HG03196 (cell line): Measurements from ENCODE around the gene CD82.
"Not testable (repeated sequence)": the region's sequence is repeated elsewhere in the genome, so short reads cannot be mapped to it uniquely, and the experiment has no call there.

ENCODE experiments used
- ATAC-seq: cut with Tn5 transposase; IDR thresholded peaks from one replicate; pipeline ENCODE4 v1.9.1; 2021; ENCODE audit not compliant: unreplicated experiment

CD82 gene

DNA sequence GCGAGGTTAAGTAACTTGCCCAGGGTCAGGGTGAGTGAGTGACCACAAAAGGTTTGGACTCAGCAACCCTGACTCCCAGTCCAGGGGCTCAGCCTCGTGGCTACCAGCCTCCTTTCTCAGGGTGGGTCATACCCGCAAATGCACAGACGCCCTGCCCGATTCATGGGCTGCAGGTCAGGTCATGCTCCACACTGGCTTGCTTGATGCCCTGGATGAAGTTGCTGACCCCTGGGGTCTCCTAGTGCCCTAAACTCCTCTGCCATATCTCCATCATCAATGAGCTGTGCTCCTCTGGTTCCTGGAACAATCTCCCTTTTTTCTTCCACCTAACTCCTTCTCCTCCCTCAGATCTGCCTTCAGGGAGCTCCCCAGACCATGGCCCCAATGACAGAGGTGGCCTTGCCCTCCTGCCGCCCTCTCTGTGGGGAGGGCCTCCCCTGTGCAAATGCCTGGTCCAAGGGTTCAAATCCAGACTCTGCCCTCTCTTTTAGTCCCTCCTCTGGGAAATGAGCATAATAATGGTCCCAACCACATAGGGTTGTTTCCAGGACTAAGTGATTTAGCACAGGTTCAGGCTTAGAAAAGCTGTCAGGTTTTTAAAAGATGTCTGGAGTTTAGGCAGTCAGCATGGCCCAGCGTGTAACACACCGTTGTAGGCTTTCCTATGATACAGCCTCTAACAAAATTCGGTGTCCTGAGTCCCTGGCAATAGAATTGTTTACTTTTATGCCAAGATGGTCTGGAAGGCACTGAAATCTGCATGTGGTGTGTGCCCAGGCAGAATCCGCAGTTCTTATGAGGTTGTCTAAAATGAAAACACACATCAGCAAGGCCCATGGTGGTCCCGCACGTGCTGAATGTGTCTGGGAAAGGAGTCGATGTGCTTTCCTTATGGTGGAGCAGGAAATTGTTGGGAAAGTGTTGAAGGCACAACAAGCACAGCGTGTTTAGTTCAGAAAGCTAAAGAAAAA, 63.6 kb downstream of the CD82 start:
- ATAC-seq, result no peak

DNA sequence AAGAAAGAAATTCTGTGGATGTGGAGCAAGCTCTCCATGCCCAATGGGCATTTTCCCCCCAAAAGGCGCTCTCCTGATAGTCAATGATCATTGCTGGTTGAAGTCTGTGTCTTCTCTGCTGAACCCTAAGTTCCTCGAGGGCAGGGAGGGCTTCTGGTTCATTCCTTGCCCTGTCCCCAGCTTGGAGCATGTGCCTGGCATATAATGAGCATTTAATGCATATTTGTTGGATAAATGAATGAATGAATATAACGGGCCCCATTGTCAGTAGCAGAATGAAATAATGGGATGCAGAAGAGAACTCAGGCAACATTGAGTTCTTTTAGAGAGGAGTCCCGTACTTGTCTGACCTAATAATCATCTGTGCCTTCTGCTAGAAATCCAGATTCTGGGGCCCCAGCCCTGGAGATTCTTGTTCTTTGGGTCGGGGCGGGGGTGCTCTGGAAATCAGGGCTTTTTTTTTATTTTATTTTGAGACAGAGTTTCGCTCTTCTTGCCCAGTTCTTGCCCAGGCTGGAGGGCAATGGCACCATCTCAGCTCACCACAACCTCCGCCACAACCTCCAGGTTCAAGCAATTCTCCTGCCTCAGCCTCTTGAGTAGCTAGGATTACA, 64.4 kb downstream of the CD82 start:
- no peak for ATAC-seq

DNA sequence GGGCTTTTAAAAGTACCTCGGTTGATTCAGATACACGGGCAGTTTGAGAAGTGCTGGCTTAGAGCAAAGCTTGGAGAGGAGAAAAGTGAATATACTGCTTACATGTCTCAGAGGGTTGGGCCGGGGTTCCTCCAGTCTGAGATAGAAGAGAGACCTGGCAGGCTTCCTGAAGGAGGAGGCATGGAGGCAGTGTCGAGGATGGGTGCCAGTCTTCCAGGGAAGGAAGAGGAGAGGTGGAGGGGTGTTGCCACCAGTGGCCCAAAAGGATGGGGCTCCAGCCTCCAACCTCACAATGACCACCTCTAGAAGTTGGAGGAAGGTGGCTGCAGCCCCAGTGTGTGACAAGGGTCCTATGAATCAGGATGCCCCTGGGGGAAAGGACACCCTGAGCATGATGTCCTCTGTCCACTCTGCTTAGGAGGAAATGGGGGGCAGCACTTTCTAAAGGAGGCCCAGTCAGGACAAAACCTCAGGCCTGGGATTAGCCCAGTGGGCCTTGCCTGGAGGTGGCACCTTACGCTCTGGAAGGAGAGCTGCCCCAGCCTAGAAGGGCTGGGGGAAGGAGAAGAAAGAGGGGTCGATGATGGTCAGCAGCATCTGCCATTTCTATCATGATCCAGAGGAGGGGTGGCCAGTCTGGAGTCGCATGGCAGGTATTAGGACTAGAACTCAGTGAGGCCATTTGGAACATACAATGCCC, 65.2 kb downstream of the CD82 start:
- ATAC-seq, result no peak

DNA sequence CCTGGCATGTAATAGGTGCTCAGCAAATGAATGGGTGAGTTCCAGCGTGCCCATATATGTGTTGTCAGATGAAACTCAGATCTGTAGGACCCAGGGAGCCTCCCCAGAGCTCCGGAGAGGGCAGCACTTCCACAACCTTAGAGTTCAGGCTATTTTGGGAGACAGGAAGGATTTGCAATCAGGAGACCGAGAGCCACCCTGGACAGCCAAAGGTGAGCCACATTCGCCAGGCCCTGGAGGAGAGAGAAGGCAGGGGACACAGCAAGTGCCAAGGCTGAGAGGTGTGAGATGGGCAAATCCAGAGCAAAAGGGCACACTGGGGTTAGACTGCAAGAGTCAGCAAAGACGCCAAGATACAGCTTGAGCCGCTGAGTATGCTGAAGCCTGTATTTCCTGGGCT, 66.4 kb downstream of the CD82 start:
- no peak for ATAC-seq

DNA sequence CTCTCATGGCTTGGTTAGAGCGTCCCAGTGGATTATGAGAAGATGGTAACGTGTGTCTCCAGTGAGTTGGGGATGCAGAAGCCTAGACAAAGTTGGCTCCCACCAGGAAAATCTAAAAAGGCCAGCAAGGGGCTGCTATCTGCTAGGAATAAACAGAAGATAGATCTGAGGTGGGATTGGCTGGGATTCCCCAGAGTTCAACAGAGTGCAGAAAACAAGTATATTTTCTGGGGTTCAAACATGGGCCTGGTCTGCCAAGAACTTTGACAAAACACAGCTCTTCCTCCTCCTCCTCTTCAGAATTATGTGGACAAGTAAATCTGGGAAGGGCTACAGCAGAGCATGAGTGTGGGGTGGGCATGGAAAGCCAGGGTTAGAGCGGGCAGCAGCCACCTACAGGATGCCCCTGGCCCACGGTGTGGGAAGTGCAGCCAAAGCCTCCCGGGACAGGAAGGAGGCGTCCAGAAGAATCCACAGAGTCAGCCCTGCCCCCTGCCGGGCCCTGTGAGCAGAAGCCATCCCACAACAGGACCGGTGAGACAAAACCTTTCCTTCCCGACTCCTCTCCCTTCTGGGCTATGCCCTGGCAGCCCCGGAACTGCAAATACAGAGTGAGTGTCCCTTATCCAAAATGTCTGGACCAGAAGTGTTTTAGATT, 67.1 kb downstream of the CD82 start:
- ATAC-seq, result no peak

DNA sequence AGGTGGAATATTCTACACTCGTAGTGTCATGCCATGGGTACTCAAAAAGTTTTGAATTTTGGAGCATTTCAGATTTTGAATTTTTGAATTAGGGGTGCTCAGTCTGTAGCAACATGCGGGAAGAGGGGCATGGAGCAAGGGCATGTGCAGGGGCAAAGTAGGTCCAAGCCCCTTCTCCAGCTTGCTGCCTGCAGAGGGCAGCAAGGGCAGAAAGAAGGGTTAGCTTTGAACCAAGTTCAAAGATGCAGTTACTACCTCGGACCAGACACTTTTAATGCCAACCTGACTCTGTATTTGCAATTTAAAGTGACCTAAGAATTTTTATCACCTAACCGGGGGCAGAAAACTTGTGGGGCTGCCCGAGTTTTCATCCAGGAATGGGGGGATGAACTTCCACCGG, 68.2 kb downstream of the CD82 start:
- no peak for ATAC-seq

DNA sequence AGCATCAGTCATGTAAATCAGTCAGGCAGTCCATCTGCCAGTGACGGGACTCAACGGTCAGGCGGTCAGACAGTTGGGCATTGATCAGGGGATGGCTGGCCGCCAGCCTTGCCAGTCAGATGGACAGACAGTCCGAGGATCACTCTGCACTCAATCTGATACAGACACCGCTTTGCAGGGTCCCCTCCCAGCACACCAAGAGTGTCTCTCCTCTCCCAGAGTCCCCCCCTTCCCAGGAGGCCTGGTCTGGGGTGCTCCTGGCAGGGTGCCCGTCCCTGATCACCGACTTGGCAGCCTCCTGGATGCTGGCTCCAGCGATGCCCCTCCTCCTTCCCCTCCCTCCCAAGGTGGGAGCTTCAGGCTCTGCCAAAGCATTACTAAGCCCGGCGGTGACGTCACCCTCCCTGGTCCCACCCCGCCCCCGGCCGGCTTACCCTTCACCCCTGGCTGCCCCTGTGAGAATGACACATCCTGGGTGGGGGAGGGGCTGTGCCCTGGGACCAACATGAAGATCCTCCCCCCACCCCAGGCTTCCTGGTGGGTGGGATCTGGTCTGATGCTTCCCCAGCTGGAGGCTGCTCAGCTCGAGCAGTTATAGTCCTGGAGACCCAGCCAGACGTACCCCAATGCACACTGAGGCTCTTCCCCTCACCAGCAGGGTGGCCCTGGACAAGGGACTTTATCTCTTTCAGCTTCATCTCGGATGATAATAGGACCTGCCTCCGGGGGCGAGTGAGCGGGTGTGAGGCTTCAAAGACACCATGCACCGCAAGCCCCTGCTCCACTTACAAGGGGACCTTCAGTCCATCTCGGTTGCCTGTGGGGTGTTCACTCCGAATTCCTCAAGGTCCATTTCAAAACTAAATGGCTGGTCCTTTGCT, 69.2 kb downstream of the CD82 start:
- ATAC-seq, result no peak

DNA sequence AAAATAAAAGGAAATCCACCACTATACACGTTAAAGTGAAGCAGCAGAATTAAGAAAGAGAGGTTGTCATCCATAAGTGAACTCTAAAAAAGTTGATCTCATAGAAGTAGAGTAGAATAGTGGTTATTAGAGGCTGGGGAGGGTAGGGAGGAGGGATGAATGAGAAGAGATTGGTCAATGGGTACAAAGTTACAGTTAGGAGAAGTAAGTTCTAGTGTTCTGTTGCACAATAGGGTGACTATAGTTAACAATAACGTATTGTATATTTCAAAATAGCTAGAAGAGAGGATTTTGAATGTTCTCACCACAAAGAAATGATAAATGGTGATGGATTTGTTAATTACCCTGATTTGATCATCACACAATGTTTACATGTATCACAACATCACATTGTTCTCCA, 72.0 kb downstream of the CD82 start:
- no peak for ATAC-seq

DNA sequence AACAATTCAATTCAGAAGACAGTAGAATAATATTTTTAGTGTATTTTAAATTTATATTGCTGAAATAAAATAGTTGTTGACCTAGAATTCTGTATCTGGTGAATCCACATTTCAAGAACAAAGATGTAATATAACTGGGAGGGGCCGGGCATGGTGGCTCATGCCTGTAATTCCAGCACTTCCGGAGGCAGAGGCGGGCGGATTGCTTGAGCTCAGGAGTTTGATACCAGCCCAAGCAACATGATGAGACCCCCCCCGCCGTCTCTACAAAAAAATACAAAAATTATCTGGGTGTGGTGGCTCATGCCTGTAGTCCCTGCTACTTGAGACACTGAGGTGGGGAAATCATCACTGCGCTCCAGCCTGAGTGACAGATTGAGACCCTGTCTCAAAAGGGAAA, 72.6 kb downstream of the CD82 start:
- ATAC-seq, result no peak

DNA sequence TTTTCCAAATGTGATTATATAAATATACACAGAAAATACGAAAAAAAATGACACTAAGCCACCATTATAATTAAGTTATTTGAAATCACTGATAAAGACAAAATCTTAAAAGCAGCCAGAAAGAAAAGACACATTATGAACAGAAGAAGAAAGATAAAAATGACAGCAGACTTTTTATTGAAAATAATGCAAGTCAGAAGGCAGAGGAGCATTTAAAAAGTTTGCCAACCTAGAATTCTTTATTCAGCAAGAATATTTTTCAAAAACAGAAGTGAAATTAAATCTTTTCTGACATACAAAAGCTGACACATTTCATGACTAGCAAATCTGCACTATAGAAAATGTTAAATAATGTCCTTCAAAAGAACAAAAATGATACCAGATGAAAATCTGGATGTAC, 77.8 kb downstream of the CD82 start:
- no peak for ATAC-seq

DNA sequence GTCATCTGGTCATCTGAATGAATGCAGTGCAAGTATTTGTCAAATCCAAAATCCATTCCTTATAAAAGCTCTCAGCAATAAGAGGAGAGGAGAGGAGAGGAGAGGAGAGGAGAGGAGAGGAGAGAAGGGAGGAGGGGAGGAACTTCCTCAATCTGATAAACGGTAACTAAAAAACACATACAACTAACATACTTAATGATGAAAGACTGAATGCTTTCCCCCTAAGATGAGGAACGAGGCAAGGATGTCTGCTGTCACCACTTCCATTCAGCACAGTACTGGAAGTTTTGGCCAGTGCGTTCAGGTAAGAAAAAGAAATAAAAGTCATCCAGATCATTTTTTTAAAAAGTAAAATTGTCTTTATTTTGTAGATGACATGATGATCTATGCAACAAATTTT, 80.4 kb downstream of the CD82 start:
- no peak for ATAC-seq

DNA sequence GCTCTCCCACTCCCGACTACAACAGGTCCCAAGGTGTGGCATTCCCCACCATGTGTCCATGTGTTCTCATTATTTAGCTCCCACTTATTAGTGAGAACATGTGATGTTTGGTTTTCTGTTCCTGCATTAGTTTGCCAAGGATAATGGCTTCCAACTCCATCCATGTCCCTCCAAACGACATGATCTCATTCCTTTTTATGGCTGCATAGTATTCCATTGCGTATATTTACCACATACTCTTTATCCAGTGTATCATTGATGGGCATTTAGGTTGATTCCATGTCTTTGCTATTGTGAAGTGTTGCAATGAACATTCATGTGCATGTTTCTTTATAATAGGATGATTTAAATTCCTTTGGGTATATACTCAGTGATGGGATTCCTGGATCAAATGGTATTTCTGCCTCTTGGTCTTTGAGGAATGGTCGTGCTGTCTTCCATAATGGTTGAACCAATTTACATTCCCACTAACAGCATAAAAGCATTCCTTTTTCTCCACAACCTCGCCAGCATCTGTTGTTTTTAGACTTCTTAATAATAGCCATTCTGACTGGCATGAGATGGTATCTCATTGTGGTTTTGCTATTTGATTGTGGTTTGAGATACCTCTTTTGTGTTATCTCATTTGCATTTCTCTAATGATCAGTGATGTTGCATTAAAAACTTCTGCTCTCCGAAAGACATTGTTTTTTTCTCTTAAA, 81.9 kb downstream of the CD82 start:
- not testable (repeated sequence) for ATAC-seq

DNA sequence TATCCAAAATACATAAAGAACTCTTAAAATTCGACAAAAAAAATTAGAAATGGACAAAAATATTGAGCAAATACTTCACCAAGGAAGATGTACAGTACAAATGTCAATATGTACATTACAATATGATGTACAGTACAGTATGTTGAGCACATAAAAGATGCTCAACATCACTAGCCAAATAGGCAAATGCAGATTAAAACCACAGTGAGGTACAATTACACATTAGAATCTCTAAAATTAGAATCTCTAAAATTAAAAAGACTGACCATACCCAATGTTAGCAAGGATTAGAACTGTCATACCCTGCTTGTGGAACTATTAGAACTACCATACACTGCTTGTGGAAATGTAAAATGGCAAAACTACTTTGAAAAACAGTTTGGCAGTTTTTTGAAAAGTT, 82.6 kb downstream of the CD82 start:
- ATAC-seq, result no peak

DNA sequence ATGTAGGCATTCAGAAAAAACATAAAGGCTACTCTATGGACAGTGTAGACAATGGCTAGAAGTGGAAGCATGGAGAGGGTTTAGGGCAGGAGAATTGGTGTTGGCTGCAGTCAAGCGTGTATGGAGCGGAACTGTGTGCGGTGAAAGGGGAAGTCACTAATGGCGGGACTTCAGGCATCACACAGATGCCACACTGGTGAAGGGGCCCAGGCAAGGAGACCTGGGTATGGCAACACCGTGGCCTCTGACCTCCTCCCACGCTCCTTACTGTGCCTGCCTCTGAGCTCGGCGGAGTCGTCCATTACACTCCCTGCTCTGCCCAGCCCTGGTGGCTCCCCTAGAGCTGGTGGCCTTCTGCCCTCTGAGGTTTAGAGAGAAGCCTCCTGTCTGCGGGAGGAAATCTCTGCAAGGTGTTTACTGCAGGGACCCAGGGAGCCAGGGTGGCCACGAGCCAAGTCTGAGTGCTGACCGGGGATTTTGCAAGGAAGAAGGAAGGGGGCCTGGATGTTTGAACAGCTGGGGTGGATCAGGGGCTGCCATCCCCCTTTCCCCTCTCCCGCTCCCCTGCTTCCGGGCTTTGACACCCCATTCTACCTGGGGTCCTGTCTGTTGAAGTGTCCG, 86.2 kb downstream of the CD82 start:
- ATAC-seq, result no peak

DNA sequence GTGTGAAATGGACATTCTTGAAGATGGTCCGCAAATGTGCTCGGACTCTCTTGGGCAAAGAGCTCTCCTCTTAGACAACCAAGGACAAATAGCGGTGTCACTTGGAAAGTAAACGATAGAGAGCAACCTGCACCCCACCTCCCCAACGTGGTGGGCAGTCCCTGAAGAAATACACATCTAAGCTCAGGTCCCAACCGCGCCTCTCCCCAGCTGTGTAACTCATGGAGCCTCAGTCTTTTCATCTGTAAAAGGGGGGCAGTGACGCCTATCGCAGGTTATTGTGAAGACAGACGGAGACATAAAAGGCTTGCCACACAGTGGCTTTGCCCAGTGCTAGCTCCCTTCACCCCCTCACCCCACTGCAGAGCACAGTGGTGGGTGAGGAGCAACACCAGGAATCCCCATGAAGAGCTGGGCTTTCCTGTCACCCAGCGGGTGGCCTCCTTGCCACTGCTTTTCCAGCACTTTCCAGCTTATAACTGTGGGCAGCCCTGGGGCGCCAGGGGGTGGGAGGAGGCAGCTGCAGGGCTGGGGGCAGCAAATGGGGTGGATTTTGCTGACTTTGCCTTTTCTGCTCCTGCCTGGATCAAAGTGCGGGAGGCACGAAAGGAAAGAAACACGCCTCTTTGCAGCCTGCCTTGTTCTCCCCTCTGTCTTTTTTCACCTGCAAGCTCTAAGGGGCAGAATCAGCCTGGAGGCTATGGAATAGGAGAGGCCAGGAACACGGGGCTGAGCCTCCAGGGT, 87.6 kb downstream of the CD82 start:
- ATAC-seq, result no peak

DNA sequence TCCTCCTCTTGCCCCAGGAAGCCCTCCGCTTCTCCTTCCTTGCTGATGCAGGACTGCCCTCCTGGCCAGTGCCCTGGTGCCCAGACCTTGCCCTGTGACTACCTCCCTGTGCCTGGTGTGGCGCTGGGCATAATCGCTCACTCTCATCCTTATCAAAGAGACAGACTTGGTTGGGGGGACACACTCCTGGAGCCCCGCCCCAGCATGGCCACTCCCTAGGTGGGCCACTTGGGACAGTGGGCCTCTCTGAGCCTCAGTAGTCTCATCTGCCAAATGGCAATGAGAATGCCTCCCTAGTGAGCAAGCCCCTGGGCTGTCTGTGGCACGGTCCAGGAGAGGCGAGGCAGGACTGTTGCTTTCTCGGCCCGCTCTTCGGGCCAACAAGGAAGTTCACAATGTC, 88.6 kb downstream of the CD82 start:
- ATAC-seq, result no peak

DNA sequence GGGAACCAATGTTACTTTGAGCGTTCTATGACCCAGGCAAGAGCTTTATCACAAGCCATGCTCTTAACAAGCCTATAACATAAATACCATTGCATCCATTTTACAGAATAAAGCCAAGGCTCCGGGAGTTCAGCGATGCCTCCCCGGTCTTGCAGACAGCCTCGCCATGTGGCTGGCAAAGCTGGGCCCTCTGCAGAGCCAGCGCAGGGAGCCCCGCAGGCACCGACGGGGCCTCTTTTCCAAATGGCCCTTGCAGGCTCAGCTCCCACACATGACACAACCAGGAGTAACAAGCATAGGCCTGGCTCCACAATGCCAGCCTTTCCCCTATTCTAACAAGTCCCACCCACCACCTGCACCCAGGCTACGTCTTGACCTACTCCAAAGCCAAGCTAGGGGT, 89.1 kb downstream of the CD82 start:
- ATAC-seq, result no peak

DNA sequence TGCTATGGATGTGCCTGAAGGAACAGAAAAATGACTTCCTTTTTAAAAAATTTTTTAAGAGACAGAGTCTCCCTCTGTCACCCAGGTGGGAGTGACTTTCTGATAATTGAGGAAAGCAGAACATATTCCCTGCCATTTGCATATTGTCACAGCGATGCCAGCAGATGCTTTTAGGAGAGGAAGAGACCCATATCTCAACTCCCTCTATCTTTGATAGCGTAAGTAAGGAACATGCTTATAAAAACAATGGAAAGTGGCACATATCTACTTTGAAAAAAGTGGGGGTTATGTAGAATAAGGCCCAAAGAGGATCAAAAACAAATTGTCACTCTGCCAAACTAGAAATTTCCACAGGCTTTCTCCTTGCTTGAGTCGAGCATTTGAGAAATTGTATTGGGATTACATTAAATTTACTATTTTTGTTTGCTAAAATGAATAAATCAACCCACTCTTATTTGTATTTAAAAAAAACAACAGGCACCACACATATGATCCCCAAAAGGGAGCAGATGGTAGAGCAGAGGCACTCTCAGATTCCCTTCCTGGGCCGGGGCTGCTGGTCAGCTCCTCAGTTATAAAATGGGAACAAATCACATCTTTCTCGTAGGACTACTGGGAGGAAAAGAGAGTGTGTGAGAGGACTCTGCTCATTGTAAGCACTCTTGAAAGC, 92.5 kb downstream of the CD82 start:
- ATAC-seq, result no peak
